Progenitor cell of endocrine pancreas (in vitro differentiated cells): ENCODE measurements around the gene SHE. TPM values are rescaled to one million over a fixed set of nuclear protein-coding genes. Genes with fewer than 3 reads are reported as not detected.

Experiments used
- DNase-seq: peaks from one replicate; pipeline ENCODE4 v3.0.0; 2021; ENCODE audit warnings: low spot score; ENCODE audit not compliant: unreplicated experiment
- H3K27ac Mint-ChIP-seq: 2 replicates; pipeline ENCODE4 v1.8.0; 2021; ENCODE audit warnings: mild to moderate bottlenecking, moderate library complexity, mixed read lengths
- H3K27me3 Mint-ChIP-seq: 2 replicates; pipeline ENCODE4 v1.8.0; 2021; ENCODE audit warnings: mixed read lengths
- H3K36me3 Mint-ChIP-seq: 2 replicates; pipeline ENCODE4 v1.8.0; 2022; ENCODE audit warnings: mixed read lengths; ENCODE audit not compliant: insufficient read depth
- H3K4me1 Mint-ChIP-seq: 2 replicates; pipeline ENCODE4 v1.8.0; 2021; ENCODE audit warnings: low read depth, mixed read lengths
- H3K4me3 Mint-ChIP-seq: 2 replicates; pipeline ENCODE4 v1.8.0; 2021; ENCODE audit warnings: low read depth, mild to moderate bottlenecking, moderate library complexity, mixed read lengths
- H3K9me3 Mint-ChIP-seq: 2 replicates; pipeline ENCODE4 v1.8.0; 2021; ENCODE audit warnings: low read depth, mixed read lengths
- total RNA-seq: library from RNA; stranded (reverse); gene quantifications from 2 replicates; pipeline ENCODE4 v1.2.1, GENCODE V29; 2021
- TF ChIP-seq, protein P1 (sequence below): fragments of 200-600 bp; sonication (generic); IDR thresholded peaks from one replicate; pipeline ENCODE4 v1.5.0; 2021; ENCODE audit warnings: antibody characterized with exemption, mild to moderate bottlenecking; ENCODE audit not compliant: unreplicated experiment

SHE gene
- total RNA-seq, 1 donor from 2014 or later, result not detected

DNA sequence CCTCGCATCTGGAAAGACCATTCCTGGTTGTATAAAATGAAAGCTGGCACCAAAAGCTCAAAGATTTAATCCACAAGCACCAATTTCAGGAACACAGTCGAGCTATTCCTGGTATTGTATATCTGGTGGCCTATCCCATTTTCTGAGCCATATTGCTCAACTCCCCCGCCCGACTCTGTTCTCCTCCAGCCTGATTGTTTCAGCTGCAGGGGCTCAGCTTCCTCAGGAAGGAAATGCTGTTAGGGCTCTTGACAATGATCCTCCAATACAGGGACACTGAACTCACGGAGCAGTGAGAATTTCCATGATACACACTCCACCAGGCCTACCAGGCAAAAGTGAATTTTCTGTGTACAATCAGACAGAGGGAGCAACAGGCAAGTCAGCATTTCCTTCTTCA is 17.1 kb downstream of the SHE start:
- Mint-ChIP-seq H3K36me3 (no peaks in the 10 kb centered on the region), H3K4me1 (no peaks in the 10 kb centered on the region), H3K4me3 (no peak overlapping the region), H3K27me3 (peaks cover 27% of the 10 kb centered on the region), H3K9me3 (no peaks in the 10 kb centered on the region), H3K27ac (no peak overlapping the region)
- TF ChIP-seq, protein P1, sequence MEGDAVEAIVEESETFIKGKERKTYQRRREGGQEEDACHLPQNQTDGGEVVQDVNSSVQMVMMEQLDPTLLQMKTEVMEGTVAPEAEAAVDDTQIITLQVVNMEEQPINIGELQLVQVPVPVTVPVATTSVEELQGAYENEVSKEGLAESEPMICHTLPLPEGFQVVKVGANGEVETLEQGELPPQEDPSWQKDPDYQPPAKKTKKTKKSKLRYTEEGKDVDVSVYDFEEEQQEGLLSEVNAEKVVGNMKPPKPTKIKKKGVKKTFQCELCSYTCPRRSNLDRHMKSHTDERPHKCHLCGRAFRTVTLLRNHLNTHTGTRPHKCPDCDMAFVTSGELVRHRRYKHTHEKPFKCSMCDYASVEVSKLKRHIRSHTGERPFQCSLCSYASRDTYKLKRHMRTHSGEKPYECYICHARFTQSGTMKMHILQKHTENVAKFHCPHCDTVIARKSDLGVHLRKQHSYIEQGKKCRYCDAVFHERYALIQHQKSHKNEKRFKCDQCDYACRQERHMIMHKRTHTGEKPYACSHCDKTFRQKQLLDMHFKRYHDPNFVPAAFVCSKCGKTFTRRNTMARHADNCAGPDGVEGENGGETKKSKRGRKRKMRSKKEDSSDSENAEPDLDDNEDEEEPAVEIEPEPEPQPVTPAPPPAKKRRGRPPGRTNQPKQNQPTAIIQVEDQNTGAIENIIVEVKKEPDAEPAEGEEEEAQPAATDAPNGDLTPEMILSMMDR, result no peak
- no peak for DNase-seq

- Mint-ChIP-seq H3K36me3 (no peaks in the 10 kb centered on the region), H3K4me1 (no peaks in the 10 kb centered on the region), H3K27ac (no peak overlapping the region), H3K4me3 (no peak overlapping the region), H3K27me3 (peaks cover 18% of the 10 kb centered on the region), H3K9me3 (no peaks in the 10 kb centered on the region)
- TF ChIP-seq, protein P1, result no peak
- DNase-seq, result no peak
These were observed 18.0 kb downstream of the SHE start for GRCh38 chr1:154483941-154484803.

- TF ChIP-seq, protein P1, result no peak
- H3K36me3 Mint-ChIP-seq, result no peaks in the 10 kb centered on the region
- no peak for DNase-seq
- H3K27me3 Mint-ChIP-seq, result peaks cover 8% of the 10 kb centered on the region
- no peak overlapping the region for H3K27ac Mint-ChIP-seq
- H3K9me3 Mint-ChIP-seq, result no peaks in the 10 kb centered on the region
- H3K4me3 Mint-ChIP-seq, result no peak overlapping the region
- no peaks in the 10 kb centered on the region for H3K4me1 Mint-ChIP-seq
These were observed 21.2 kb downstream of the SHE start for GRCh38 chr1:154481053-154481452.

DNA sequence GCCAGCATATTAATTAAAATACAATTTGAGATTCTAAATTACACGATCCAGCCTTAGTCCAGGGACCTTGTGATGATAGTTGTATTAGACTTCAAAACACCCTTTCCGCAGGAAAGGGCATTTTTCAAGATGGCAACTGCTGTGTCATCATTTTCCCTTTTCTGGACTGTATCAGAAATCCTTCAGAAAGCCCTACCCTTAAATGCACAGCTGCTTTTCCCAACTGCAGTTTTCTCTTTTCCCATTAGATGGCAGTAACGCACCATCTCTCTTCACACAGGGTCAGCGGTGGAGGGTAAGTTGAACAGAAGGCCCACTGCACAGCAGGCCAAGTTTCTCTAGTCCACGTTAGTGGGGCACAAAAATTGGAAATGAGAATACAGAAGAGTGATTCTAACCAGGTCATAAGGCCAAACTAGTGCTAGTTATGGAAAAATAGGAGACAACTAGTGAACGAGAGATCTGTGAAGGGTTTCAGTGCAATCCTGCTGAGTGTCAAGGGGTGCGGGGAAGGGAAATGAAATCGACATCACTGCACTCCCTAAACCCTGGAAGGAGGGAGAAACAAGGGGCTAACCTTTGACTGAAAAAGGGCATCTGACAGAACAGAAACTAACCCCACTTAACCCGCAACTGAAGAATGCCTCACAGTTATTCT is 22.3 kb downstream of the SHE start:
- Mint-ChIP-seq H3K4me3 (no peak overlapping the region), H3K4me1 (no peaks in the 10 kb centered on the region), H3K36me3 (no peaks in the 10 kb centered on the region), H3K9me3 (no peaks in the 10 kb centered on the region), H3K27ac (no peak overlapping the region), H3K27me3 (peaks cover 4% of the 10 kb centered on the region)
- TF ChIP-seq, protein P1, result peak; percentile 85
- peak; percentile 63 for DNase-seq

GRCh38 chr1:154478639-154479038 is 23.6 kb downstream of the SHE start:
- Mint-ChIP-seq H3K27me3 (no peaks in the 10 kb centered on the region), H3K27ac (no peak overlapping the region), H3K36me3 (no peaks in the 10 kb centered on the region), H3K9me3 (no peaks in the 10 kb centered on the region), H3K4me1 (no peaks in the 10 kb centered on the region), H3K4me3 (no peak overlapping the region)
- DNase-seq, result no peak
- TF ChIP-seq, protein P1, result no peak
